Measurements from ENCODE around the gene GOLM1.
A peak's percentile ranks its signal among the peaks of the same experiment; 100 is the strongest.
"Not testable (repeated sequence)": the region's sequence is repeated elsewhere in the genome, so short reads cannot be mapped to it uniquely, and the experiment has no call there.

Gene GOLM1

GRCh38 chr9:86091477-86091876 is 7.9 kb downstream of the GOLM1 start:
- FAIRE-seq, result no peak
- no peak for DNase-seq (ENCODE audit: low spot score)

GRCh38 chr9:86082870-86083269 is 16.5 kb downstream of the GOLM1 start:
- DNase-seq (ENCODE audit: low spot score) (no peak), FAIRE-seq (no peak)

GRCh38 chr9:86079865-86080469 is 19.4 kb downstream of the GOLM1 start:
- FAIRE-seq, result peak; percentile 37
- DNase-seq (ENCODE audit: low spot score), result peak; percentile 43

- peak; percentile 46 for DNase-seq (ENCODE audit: low spot score)
- no peak for FAIRE-seq
Observed at GRCh38 chr9:86079421-86079831, 19.9 kb downstream of the GOLM1 start.

DNA sequence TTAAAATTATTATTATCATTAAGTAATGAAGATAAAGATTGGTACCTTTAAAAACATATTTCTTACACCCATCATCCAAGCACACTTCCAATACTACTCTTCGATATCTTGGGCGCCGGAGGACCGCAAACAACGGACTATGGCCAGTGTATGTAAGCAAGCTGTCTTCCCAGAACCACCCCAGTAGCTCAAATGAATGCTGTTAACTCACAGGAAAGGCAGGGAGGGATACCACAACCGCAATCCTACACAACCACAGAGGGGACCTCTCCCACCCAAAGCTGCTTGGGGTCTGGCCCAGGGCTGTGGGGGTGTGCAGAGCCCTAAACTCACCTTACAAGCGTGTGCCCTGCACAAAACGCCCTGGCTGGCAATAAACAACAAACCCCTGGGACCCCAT is 20.6 kb downstream of the GOLM1 start:
- DNase-seq (ENCODE audit: low spot score) (no peak), FAIRE-seq (no peak)

DNA sequence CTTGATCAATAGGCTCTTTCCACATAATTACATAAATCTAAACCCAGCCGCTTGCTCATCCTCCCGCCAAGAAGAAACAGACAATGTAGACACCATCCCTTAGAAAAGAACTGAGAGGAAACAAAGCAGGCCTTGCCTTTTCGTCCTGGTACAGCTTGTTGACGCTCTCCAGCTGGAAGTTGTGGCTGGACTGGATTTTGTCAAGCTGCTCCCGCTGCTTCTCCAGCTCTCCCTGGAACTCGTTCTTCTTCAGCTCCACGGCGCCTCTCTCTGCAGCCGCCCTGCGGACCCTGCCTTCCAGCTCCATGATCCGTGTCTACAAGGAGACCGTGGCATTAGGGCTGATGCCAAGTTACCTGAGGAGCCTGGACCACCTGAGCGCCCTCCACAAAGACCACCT is 22.1 kb downstream of the GOLM1 start:
- DNase-seq (ENCODE audit: low spot score) (no peak), FAIRE-seq (no peak)

DNA sequence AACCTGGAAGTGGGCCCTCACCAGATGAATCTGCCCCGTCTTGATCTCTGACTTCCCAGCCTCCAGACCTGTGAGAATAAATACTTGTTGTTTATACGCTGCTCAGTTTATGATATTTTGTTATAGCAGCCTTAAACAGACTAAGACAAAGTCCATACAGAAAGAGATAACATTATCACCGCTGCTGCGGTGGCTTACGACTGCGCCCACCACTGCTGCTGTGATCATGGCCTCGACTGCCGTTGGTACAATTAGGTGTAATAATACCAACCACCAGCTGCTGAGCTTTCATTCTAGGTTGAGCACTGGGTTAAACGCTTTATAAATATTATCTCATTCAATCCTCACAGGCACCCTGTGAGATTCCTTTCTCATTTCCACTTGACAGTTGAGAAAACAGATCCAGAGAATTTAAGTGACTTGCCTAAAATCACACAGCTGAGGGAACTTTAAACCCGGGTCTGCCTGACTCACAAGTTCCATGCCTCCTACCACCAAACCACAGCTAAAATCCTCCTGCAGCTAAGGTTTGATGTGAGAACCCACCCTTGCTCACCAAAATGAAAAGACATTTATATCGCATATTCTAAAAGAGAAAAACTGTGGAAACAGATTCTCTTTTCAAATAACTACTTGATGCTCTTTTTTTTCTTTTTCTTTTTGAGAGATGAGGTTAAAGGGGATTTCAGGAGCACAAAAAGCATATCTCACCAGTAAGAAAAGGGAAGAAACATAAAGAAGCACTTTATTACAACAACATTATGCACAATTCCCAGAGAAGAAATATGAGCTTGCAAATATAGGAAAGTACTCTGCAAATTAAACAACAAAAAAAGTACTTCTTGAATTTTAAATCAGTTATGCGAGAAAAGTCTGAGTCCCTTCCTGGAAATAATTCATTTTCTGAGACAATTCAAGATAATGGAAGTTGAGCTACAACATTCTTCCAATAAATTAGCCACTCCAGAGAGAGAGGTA is 23.9 kb downstream of the GOLM1 start:
- no peak for FAIRE-seq
- no peak for DNase-seq (ENCODE audit: low spot score)

- DNase-seq (ENCODE audit: low spot score) (no peak), FAIRE-seq (no peak)
Observed at GRCh38 chr9:86073839-86074238, 25.5 kb downstream of the GOLM1 start.

- no peak for FAIRE-seq
- DNase-seq (ENCODE audit: low spot score), result no peak
Observed at GRCh38 chr9:86072394-86072877, 26.9 kb downstream of the GOLM1 start.

DNA sequence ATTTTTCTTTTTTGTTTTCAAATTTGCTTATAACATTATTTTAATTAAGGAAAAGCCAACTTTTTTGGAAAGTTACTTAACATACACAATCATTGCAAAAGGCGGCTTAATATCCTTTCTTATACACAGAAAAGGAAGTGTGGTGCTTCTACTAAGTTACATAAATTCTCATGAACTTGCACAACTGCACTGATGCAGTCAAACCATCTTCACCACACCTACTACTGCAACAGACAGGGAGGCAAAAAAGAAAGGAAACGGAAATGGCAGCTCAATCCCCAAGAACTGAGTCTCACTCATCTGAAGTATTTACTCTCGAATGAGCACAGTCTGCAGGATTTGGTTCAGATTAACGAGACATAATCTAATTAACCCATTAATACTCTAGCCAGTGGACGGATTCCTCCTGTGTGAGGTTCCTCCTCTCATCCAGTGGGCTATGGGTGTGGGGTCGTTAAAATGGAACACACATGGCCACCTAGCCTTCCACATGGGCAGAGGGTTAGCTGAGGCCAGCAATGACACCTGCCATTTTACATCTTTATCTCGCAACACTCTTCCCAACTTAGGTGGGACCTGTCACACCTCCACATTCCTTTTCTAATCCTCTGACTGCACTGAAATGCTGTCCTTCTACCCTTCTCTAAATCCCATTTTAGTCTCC is 30.0 kb downstream of the GOLM1 start:
- no peak for FAIRE-seq
- no peak for DNase-seq (ENCODE audit: low spot score)

- no peak for FAIRE-seq
- DNase-seq (ENCODE audit: low spot score), result no peak
Observed at GRCh38 chr9:86064220-86064619, 35.1 kb downstream of the GOLM1 start.

DNA sequence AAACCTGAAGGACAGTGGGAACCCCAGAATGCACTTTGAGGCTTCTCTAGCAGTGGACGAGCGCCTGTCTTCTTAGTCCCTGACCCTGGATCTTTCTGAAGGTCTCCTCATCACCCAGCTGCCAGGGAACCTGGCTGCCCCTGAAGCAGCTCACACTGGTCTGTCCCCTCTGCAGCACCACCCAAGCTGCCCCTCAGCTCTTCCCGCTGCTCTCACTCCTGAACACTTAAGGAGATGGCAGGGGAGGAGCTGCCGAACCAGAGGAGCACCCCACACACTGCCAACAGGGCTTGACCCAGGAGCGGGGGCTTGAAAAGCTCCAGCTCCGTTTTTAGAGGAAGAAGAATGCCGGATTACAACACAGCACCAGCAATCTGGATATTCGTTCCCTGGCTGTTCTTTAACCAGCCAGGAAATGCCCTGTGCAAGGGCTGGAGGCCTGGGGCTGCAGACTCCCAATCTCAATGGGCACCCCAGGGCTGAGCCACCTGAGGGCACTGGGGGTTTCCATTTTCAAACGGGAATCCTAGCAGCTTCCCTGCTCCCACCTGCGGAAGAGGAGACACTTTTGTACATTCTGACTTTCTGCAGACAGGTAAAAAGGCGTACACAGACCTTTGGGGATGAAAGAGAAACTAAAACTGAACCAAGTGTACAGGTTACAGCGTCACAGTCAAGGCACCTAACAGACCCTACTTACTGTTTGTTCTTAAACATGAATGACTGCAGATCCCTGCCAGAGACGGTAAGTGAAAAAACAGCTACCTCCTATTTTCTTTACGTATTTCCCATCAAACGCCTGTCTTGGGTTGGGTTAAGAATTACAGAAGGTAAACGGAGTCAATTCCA is 36.3 kb downstream of the GOLM1 start:
- FAIRE-seq, result no peak
- no peak for DNase-seq (ENCODE audit: low spot score)

DNA sequence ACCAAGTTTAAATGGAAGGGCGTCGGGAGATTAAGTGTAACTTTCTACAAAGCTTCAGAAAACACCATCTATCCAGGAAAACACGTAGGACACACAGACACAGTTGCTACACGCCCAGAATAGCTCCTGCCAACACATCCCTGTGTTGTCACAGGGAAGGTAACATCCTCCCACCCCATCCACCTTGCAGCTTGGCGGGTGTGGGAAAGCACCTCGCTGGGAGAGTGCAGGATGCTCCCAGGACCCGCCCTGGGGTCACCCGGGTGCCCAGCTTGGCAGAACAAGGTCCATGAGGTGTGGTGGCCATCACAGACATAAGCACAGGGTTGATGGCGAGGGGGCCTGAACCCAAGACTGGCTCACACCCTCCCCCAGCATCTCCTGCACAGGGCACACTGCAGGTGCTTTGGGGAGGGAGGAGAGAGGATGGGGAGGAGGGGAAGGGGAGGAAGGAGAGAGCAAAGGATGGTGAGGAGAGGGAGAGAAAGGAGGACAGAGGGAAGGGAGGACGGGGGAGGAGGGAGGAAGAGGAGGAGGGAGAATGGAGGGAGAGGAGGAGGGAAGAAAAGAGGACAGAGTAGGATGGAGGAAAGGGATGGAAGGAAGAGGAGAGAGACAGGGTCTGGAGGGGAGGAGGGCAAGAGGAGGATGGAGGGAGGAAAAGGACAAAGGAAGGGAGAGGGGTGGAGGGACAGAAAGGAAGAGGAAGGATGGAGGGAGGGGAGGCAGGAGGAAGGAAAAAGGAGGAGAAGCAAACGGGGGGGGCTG is 37.2 kb downstream of the GOLM1 start:
- FAIRE-seq (no peak), DNase-seq (ENCODE audit: low spot score) (no peak)

GRCh38 chr9:86057491-86057890 is 41.9 kb downstream of the GOLM1 start:
- FAIRE-seq (no peak), DNase-seq (ENCODE audit: low spot score) (no peak)

DNA sequence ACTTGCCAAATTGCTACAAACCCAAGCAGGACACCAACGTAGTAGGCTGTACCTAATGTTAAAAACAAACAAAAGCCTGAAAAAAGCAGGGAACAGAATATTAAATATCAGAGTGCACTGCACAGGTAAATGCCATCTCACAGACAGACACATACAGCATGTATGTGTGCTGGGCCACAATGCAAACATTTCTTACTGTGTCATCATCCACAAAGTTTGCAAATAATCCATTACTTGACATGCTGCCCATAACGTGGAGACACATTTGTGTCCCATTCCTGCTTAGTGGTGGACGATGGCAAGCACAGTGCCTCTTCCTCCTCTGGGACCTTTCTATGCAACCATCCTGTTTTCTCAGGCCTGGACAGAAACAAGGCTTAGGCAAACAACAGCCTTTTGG is 44.7 kb downstream of the GOLM1 start:
- no peak for DNase-seq (ENCODE audit: low spot score)
- no peak for FAIRE-seq

- no peak for FAIRE-seq
Observed at GRCh38 chr9:86052556-86053468, 46.5 kb downstream of the GOLM1 start.

GRCh38 chr9:86048018-86048742 is 51.2 kb downstream of the GOLM1 start:
- FAIRE-seq; DNase-seq (ENCODE audit: low spot score): not testable (repeated sequence)

More at GRCh38 chr9:86052556-86053468, 46.5 kb downstream of the GOLM1 start:
- DNase-seq (ENCODE audit: low spot score), result no peak

DNA sequence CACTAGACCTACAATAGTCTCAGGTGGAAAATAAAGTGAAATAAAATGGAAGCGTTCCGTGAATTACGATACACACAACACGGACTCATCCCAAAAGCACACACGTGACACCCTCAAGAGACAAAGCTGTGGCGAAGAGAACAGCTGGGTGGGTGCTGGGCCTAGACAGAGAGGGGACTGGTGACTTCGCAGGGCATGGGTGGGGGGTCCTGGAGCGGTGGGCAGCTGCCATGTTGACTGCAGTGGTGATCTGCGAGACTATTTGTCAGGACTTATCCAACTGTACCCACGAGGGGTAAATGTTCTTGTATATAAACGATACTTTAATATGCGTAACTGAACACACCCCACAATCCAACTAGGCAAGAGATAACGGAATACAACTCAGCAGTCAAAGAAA is 52.0 kb downstream of the GOLM1 start:
- DNase-seq (ENCODE audit: low spot score) (no peak), FAIRE-seq (no peak)

GRCh38 chr9:86046930-86047341 is 52.4 kb downstream of the GOLM1 start:
- DNase-seq (ENCODE audit: low spot score), result no peak
- FAIRE-seq, result no peak

Measured in RCC 7860 (cell line).